A549 (cell line): ENCODE results near the gene OR10G2. TPM values are rescaled to one million over a fixed set of nuclear protein-coding genes. Genes with fewer than 3 reads are reported as not detected.

Experiments used
- ATAC-seq, 2 experiments: fragments of 200-7000 bp in 1 of 2; fragments of >200 bp in 1 of 2; cut with Nextera tagmentation in 1 of 2; cut with Tn5 transposase in 1 of 2; 3 replicates each; pipeline versions ENCODE4 v1.8.0 to v1.9.1; 2018 to 2020; ENCODE audit warnings: mild to moderate bottlenecking in 1 of 2, moderate library complexity in 1 of 2
- CTCF ChIA-PET: fragments of 300-600 bp; sonication (Branson Sonifier 250); formaldehyde crosslinking; extraction: SDS; loops from one replicate; lab custom pipeline; 2021; ENCODE audit warnings: antibody characterized with exemption, inconsistent platforms; lab: Yijun Ruan, JAX
- POLR2A ChIA-PET: fragments of 350-600 bp; formaldehyde crosslinking; extraction: SDS; loops from one replicate; lab custom pipeline; 2021; ENCODE audit warnings: antibody characterized with exemption, inconsistent platforms; lab: Yijun Ruan, JAX
- DNase-seq, 2 experiments: peaks; one replicate each; pipeline versions ENCODE4 v3.0.0 to v3.0.0-alpha.2; 2011 to 2016; ENCODE audit warnings: low read depth in 1 of 2, low spot score in 1 of 2
- FAIRE-seq: peaks from 2 replicates; lab custom pipeline; 2011; peaks lifted over from hg19 to GRCh38; lab: Jason Lieb, UNC
- H3K27ac ChIP-seq, 2 experiments: fragments of >200 bp; sonication (Bioruptor Twin); formaldehyde crosslinking; 3 replicates each; pipeline ENCODE4 v1.5.1; 2016 to 2017
- H3K4me1 ChIP-seq: fragments of >200 bp; sonication (Bioruptor Twin); formaldehyde crosslinking; 3 replicates; pipeline ENCODE4 v1.6.1; 2016
- H3K4me2 ChIP-seq: fragments of >200 bp; sonication (Bioruptor Twin); formaldehyde crosslinking; 3 replicates; pipeline ENCODE4 v1.6.1; 2016
- H3K4me3 ChIP-seq: fragments of >200 bp; sonication (Bioruptor Twin); formaldehyde crosslinking; 3 replicates; pipeline ENCODE4 v1.5.1; 2016
- H3K9me3 ChIP-seq: fragments of >200 bp; sonication (Bioruptor Twin); formaldehyde crosslinking; 3 replicates; pipeline ENCODE4 v1.6.1; 2016
- ATOH8 ChIP-seq: fragments of 250-450 bp; sonication (Bioruptor Pico); IDR thresholded peaks from 2 replicates; pipeline ENCODE4 v1.5.0; 2020; ENCODE audit warnings: low read depth, mild to moderate bottlenecking, moderate library complexity
- CBX8 ChIP-seq: fragments of 200-600 bp; sonication (generic); IDR thresholded peaks from 2 replicates; pipeline ENCODE4 v1.6.1; 2016
- CEBPB ChIP-seq, 2 experiments: fragments of >200 bp in 1 of 2; sonication (Bioruptor Twin) in 1 of 2; formaldehyde crosslinking in 1 of 2; IDR thresholded peaks; 2 replicates each; pipeline ENCODE4 v1.6.1; 2012 to 2016
- CTCF ChIP-seq: fragments of >200 bp; sonication (Bioruptor Twin); formaldehyde crosslinking; IDR thresholded peaks from 3 replicates; pipeline ENCODE4 v1.5.1; 2016
- E2F6 ChIP-seq: IDR thresholded peaks from 2 replicates; pipeline ENCODE4 v1.6.1; 2012; ENCODE audit warnings: low read depth, borderline replicate concordance
- EHMT2 ChIP-seq: fragments of 200-600 bp; sonication (generic); IDR thresholded peaks from 2 replicates; pipeline ENCODE4 v1.6.1; 2016; ENCODE audit warnings: antibody characterized with exemption, low read depth, mild to moderate bottlenecking, moderate library complexity
- EP300 ChIP-seq, 2 experiments: fragments of >200 bp; sonication (Bioruptor Twin); formaldehyde crosslinking; IDR thresholded peaks; 2 replicates in 1 of 2; 3 replicates in 1 of 2; pipeline ENCODE4 v1.6.1; 2016 to 2017
- HES2 ChIP-seq: fragments of >200 bp; sonication (Bioruptor Twin); formaldehyde crosslinking; IDR thresholded peaks from 2 replicates; pipeline ENCODE4 v1.6.1; 2016
- HEYL ChIP-seq: fragments of 250-450 bp; sonication (Bioruptor Pico); IDR thresholded peaks from 2 replicates; pipeline ENCODE4 v1.8.0; 2021; ENCODE audit warnings: mild to moderate bottlenecking, moderate library complexity
- HMGXB4 ChIP-seq: fragments of 250-450 bp; sonication (Bioruptor Pico); IDR thresholded peaks from 2 replicates; pipeline ENCODE4 v1.5.0; 2021; ENCODE audit warnings: mild to moderate bottlenecking, moderate library complexity, borderline replicate concordance
- JUNB ChIP-seq: fragments of >200 bp; sonication (Bioruptor Twin); formaldehyde crosslinking; IDR thresholded peaks from 2 replicates; pipeline ENCODE4 v1.6.1; 2016
- MAFK ChIP-seq: fragments of 450-650 bp; IDR thresholded peaks from 2 replicates; pipeline ENCODE4 v1.6.1; 2014; ENCODE audit not compliant: partially characterized antibody
- MAZ ChIP-seq: fragments of 150-350 bp; IDR thresholded peaks from 2 replicates; pipeline ENCODE4 v1.6.1; 2014; ENCODE audit warnings: antibody characterized with exemption, low read depth, low read length, borderline replicate concordance
- MYC ChIP-seq: IDR thresholded peaks from 2 replicates; pipeline ENCODE4 v1.6.1; 2012; ENCODE audit warnings: mild to moderate bottlenecking, inconsistent platforms, low read length, improper control_type of control experiment, borderline replicate concordance
- NPAS2 ChIP-seq: fragments of 250-450 bp; sonication (Bioruptor Pico); IDR thresholded peaks from 2 replicates; pipeline ENCODE4 v1.8.0; 2022; ENCODE audit warnings: mild to moderate bottlenecking, moderate library complexity, borderline replicate concordance
- PBX3 ChIP-seq: IDR thresholded peaks from 2 replicates; pipeline ENCODE4 v1.6.1; 2012
- POLR2A ChIP-seq: IDR thresholded peaks from 2 replicates; pipeline ENCODE4 v1.6.1; 2012; ENCODE audit warnings: mild to moderate bottlenecking, low read length
- RCOR1 ChIP-seq: fragments of 150-350 bp; IDR thresholded peaks from 2 replicates; pipeline ENCODE4 v1.6.1; 2014; ENCODE audit warnings: antibody characterized with exemption, low read length, low read depth
- REST ChIP-seq: fragments of 200-600 bp; sonication (generic); IDR thresholded peaks from 2 replicates; pipeline ENCODE4 v1.6.1; 2016; ENCODE audit warnings: antibody characterized with exemption, mild to moderate bottlenecking, moderate library complexity
- RFX5 ChIP-seq: fragments of 450-650 bp; IDR thresholded peaks from 2 replicates; pipeline ENCODE4 v1.7.1; 2014; ENCODE audit warnings: antibody characterized with exemption, mild to moderate bottlenecking, moderate library complexity
- ZFP36 ChIP-seq: fragments of 450-650 bp; IDR thresholded peaks from 2 replicates; pipeline ENCODE4 v1.6.1; 2014; ENCODE audit warnings: borderline replicate concordance; ENCODE audit not compliant: partially characterized antibody
- ZNF302 ChIP-seq: fragments of 250-450 bp; sonication (Bioruptor Pico); IDR thresholded peaks from 2 replicates; pipeline ENCODE4 v1.9.0; 2021; ENCODE audit warnings: inconsistent platforms, mild to moderate bottlenecking, moderate library complexity
- WGBS: methylation state at CpG from one replicate; pipeline ENCODE4 v1.1.6; 2017; ENCODE audit errors: missing lambda C conversion rate; 5-methylcytosine and 5-hydroxymethylcytosine counted together
- polyA plus RNA-seq, 4 experiments: library from polyadenylated mRNA; depleted of rRNA in 3 of 4; stranded (reverse); fragments of >200 nt; fragmentation: RNase III in 1 of 4; extraction: RNeasy Plus Mini Kit Qiagen cat#74134 plus additional on column Dnase treatment in 1 of 4; gene quantifications; 2 replicates in 3 of 4; 3 replicates in 1 of 4; pipeline ENCODE4 v1.2.3, GENCODE V29; 2011 to 2017

OR10G2 gene
- polyA plus RNA-seq, 2 of the 4 experiments (the other 2 are of a cell fraction) = not detected

- no peak overlapping the region for H3K27ac ChIP-seq
- ATAC-seq (no peak), FAIRE-seq (no peak), DNase-seq (no peak)
- no peak for TF ChIP-seq MYC
- H3K9me3 ChIP-seq = no peaks in the 10 kb centered on the region
- ChIA-PET CTCF (interaction anchor here (0.9 to 2.1 kb wide), 2 partner anchors 11 to 39 kb away, joined by 3 to 5 read pairs; no protein-coding TSS in a partner anchor), POLR2A (no interaction called here)
- no peaks in the 10 kb centered on the region for H3K4me1 ChIP-seq
- H3K4me2 ChIP-seq = no peak overlapping the region
- 9% methylated on average over 1 of the region's 1 CpG for WGBS
- H3K4me3 ChIP-seq = no peak overlapping the region
Observed at GRCh38 chr14:21672116-21672515, 37.4 kb upstream of the OR10G2 start.

GRCh38 chr14:21671371-21671770 is 36.6 kb upstream of the OR10G2 start:
- H3K9me3 ChIP-seq = no peaks in the 10 kb centered on the region
- CTCF ChIA-PET = interaction anchor here (0.9 to 2.1 kb wide), 2 partner anchors 10 to 40 kb away, joined by 3 to 5 read pairs; no protein-coding TSS in a partner anchor

GRCh38 chr14:21669284-21669683 is 34.5 kb upstream of the OR10G2 start:
- Histone ChIP-seq H3K4me3 (no peak overlapping the region), H3K4me2 (no peak overlapping the region), H3K4me1 (no peaks in the 10 kb centered on the region), H3K9me3 (no peaks in the 10 kb centered on the region), H3K27ac (no peak overlapping the region)
- no peak for ATAC-seq
- POLR2A ChIA-PET = no interaction called here
- CTCF ChIA-PET = interaction anchor here (1.2 kb wide), 1 partner anchor 12 kb away, joined by 5 read pairs; no protein-coding TSS in a partner anchor
- no peak for FAIRE-seq
- TF ChIP-seq RFX5 (no peak), ZNF302 (CRISPR knock-in tag) (no peak), EHMT2 (no peak), PBX3 (no peak), POLR2A (no peak), RCOR1 (no peak), MAZ (no peak), MYC (no peak), REST (no peak), E2F6 (no peak), EP300 (IDR thresholded peaks at IDR 0.05) (no peak), HES2 (no peak), NPAS2 (no peak), CTCF (no peak), CBX8 (no peak), JUNB (no peak)
- no peak for DNase-seq

More at GRCh38 chr14:21671371-21671770, 36.6 kb upstream of the OR10G2 start:
- H3K4me3 ChIP-seq = no peak overlapping the region
- POLR2A ChIA-PET = no interaction called here
- 1% methylated on average over 2 of the region's 2 CpGs for WGBS
- ATAC-seq (no peak), FAIRE-seq (no peak), DNase-seq (no peak)
- no peaks in the 10 kb centered on the region for H3K4me1 ChIP-seq
- H3K27ac ChIP-seq = no peak overlapping the region
- no peak overlapping the region for H3K4me2 ChIP-seq
- TF ChIP-seq HEYL (CRISPR knock-in tag) (no peak), ZFP36 (no peak), CEBPB (IDR thresholded peaks at IDR 0.05) (no peak), HMGXB4 (CRISPR knock-in tag) (no peak), ATOH8 (CRISPR knock-in tag) (no peak), MAFK (no peak)
